Measurements from ENCODE around the gene SAXO1.
"Not testable (repeated sequence)": the region's sequence is repeated elsewhere in the genome, so short reads cannot be mapped to it uniquely, and the experiment has no call there.

SAXO1 gene

GRCh38 chr9:19000133-19000532 is 32.9 kb downstream of the SAXO1 start:
- no peak overlapping the region for H3K4me3 ChIP-seq (ENCODE audit: low read depth, low read length)
- no peak for TF ChIP-seq CTCF (IDR thresholded peaks at IDR 0.05; ENCODE audit: low read depth, low read length)
- in situ Hi-C loops (cut with HindIII; ENCODE audit: low sequenced_read_pairs) = no loop called here
- DNase-seq (ENCODE audit: low read depth, low spot score) = no peak

- no peak for TF ChIP-seq CTCF (IDR thresholded peaks at IDR 0.05; ENCODE audit: low read depth, low read length)
- DNase-seq (ENCODE audit: low read depth, low spot score) = no peak
- in situ Hi-C loops (cut with HindIII; ENCODE audit: low sequenced_read_pairs) = no loop called here
- no peak overlapping the region for H3K4me3 ChIP-seq (ENCODE audit: low read depth, low read length)
Measured at GRCh38 chr9:18999173-18999785, 33.7 kb downstream of the SAXO1 start.

- no peak for TF ChIP-seq CTCF (IDR thresholded peaks at IDR 0.05; ENCODE audit: low read depth, low read length)
- in situ Hi-C loops (cut with HindIII; ENCODE audit: low sequenced_read_pairs) = no loop called here
- no peak overlapping the region for H3K4me3 ChIP-seq (ENCODE audit: low read depth, low read length)
- DNase-seq (ENCODE audit: low read depth, low spot score) = no peak
Measured at GRCh38 chr9:18997151-18997550, 35.9 kb downstream of the SAXO1 start.

- no peak for TF ChIP-seq CTCF (IDR thresholded peaks at IDR 0.05; ENCODE audit: low read depth, low read length)
- no peak for DNase-seq (ENCODE audit: low read depth, low spot score)
- H3K4me3 ChIP-seq (ENCODE audit: low read depth, low read length) = no peak overlapping the region
- in situ Hi-C loops (cut with HindIII; ENCODE audit: low sequenced_read_pairs) = no loop called here
Measured at GRCh38 chr9:18996211-18996610, 36.8 kb downstream of the SAXO1 start.

- no peak for DNase-seq (ENCODE audit: low read depth, low spot score)
- in situ Hi-C loops (cut with HindIII; ENCODE audit: low sequenced_read_pairs) = no loop called here
- TF ChIP-seq CTCF (IDR thresholded peaks at IDR 0.05; ENCODE audit: low read depth, low read length) = no peak
- no peak overlapping the region for H3K4me3 ChIP-seq (ENCODE audit: low read depth, low read length)
Measured at GRCh38 chr9:18994263-18994916, 38.6 kb downstream of the SAXO1 start.

- H3K4me3 ChIP-seq (ENCODE audit: low read depth, low read length); DNase-seq (ENCODE audit: low read depth, low spot score); in situ Hi-C loops (cut with HindIII; ENCODE audit: low sequenced_read_pairs): not testable (repeated sequence)
Measured at GRCh38 chr9:18991197-18991596, 41.8 kb downstream of the SAXO1 start.

- in situ Hi-C loops (cut with HindIII; ENCODE audit: low sequenced_read_pairs) = no loop called here
- no peak overlapping the region for H3K4me3 ChIP-seq (ENCODE audit: low read depth, low read length)
- DNase-seq (ENCODE audit: low read depth, low spot score) = no peak
- no peak for TF ChIP-seq CTCF (IDR thresholded peaks at IDR 0.05; ENCODE audit: low read depth, low read length)
Measured at GRCh38 chr9:18990494-18990893, 42.5 kb downstream of the SAXO1 start.

Data from astrocyte of the spinal cord (primary cell).